K562 (cell line): ENCODE data around the gene GATC. TPM values are rescaled to one million over a fixed set of nuclear protein-coding genes. Genes with fewer than 3 reads are reported as not detected.
A peak's percentile ranks its signal among the peaks of the same experiment; 100 is the strongest.

ENCODE experiments used
- ATAC-seq: fragments of 200-7000 bp; cut with Tn5 transposase; 3 replicates; pipeline ENCODE4 v1.9.1; 2020; ENCODE audit warnings: moderate library complexity
- BruUV-seq: library from RNA; stranded (reverse); fragments of 400-500 nt; replicated peaks from 2 replicates; lab custom pipeline; 2021; lab: Mats Ljungman, UMichigan
- CTCF ChIA-PET: fragments of 300-600 bp; formaldehyde crosslinking; extraction: SDS; loops from one replicate; lab custom pipeline; 2021; ENCODE audit warnings: low intra/inter-chr PET ratio; lab: Yijun Ruan, JAX
- POLR2A ChIA-PET: fragments of 300-600, 350-650 bp; sonication (Branson Sonifier 250); formaldehyde crosslinking; extraction: SDS; loops from one replicate; lab custom pipeline; 2021; ENCODE audit warnings: antibody characterized with exemption, inconsistent platforms; lab: Yijun Ruan, JAX
- DNase-seq, 4 experiments: peaks; one replicate each; pipeline versions ENCODE4 v3.0.0 to v3.0.0-alpha.2; 2011 to 2018; ENCODE audit warnings: low spot score in 3 of 4, mixed read lengths in 3 of 4; ENCODE audit errors: extremely low read depth in 1 of 4
- FAIRE-seq: peaks from 2 replicates; lab custom pipeline; 2011; peaks lifted over from hg19 to GRCh38; lab: Jason Lieb, UNC
- H2AFZ ChIP-seq: 2 replicates; pipeline ENCODE4 v1.6.0; 2011; ENCODE audit warnings: low read depth, low read length, control low read depth, inconsistent platforms
- H3K27ac ChIP-seq: fragments of 200-600 bp; 3 replicates; pipeline ENCODE4 v1.8.0; 2011; ENCODE audit warnings: low read depth, mild to moderate bottlenecking, control low read depth, inconsistent platforms, low read length, moderate library complexity, mixed read lengths; ENCODE audit errors: extremely low read depth
- H3K27me3 ChIP-seq, 2 experiments: fragments of 300-600 bp in 1 of 2; 2 replicates in 1 of 2; 3 replicates in 1 of 2; pipeline versions ENCODE4 v1.6.0 to v1.8.0; 2011; ENCODE audit warnings: inconsistent platforms in 2 of 2, low read length in 2 of 2, mild to moderate bottlenecking in 1 of 2, mixed read lengths in 1 of 2, moderate library complexity in 1 of 2; ENCODE audit not compliant: control insufficient read depth in 2 of 2, insufficient read depth in 2 of 2
- H3K36me3 ChIP-seq: fragments of 300-600 bp; 3 replicates; pipeline ENCODE4 v1.8.0; 2011; ENCODE audit warnings: mild to moderate bottlenecking, low read length, inconsistent platforms; ENCODE audit not compliant: control insufficient read depth, insufficient read depth
- H3K4me1 ChIP-seq, 2 experiments: fragments of 200-600 bp in 1 of 2; replicated peaks in 1 of 2; 2 replicates in 1 of 2; 3 replicates in 1 of 2; pipeline versions ENCODE4 v1.5.1 to v1.8.0; 2011; ENCODE audit warnings: inconsistent platforms in 2 of 2, low read length in 2 of 2, mild to moderate bottlenecking in 1 of 2, mixed read lengths in 1 of 2, moderate library complexity in 1 of 2; ENCODE audit not compliant: control insufficient read depth in 2 of 2, insufficient read depth in 2 of 2
- H3K4me2 ChIP-seq: 2 replicates; pipeline ENCODE4 v1.6.1; 2011; ENCODE audit warnings: low read length, control low read depth, inconsistent platforms, mixed read lengths; ENCODE audit not compliant: insufficient read depth
- H3K4me3 ChIP-seq: fragments of 200-600 bp; sonication (generic), shearing (Covaris generic); 2 replicates; pipeline ENCODE4 v1.5.1; 2016; ENCODE audit warnings: control low read depth, inconsistent platforms
- H3K79me2 ChIP-seq: fragments of 200-600 bp; 3 replicates; pipeline ENCODE4 v1.8.0; 2011; ENCODE audit warnings: low read length, inconsistent platforms; ENCODE audit not compliant: control insufficient read depth, insufficient read depth
- H3K9ac ChIP-seq, 2 experiments: 2 replicates each; pipeline versions ENCODE4 v1.6.0 to v1.6.1; 2011; ENCODE audit warnings: low read depth in 2 of 2, low read length in 2 of 2, control low read depth in 1 of 2, inconsistent platforms in 1 of 2, mild to moderate bottlenecking in 1 of 2, mixed read lengths in 1 of 2; ENCODE audit not compliant: insufficient read depth in 1 of 2
- H3K9me1 ChIP-seq: one replicate; pipeline ENCODE4 v1.6.0; 2011; ENCODE audit warnings: inconsistent platforms, mild to moderate bottlenecking, low read length, moderate library complexity; ENCODE audit not compliant: control insufficient read depth, insufficient read depth
- H3K9me3 ChIP-seq: replicated peaks from 2 replicates; pipeline ENCODE4 v1.5.1; 2011; ENCODE audit warnings: low read depth, low read length, inconsistent platforms; ENCODE audit not compliant: control insufficient read depth, insufficient read depth
- H4K20me1 ChIP-seq: replicated peaks from 2 replicates; pipeline ENCODE4 v1.6.1; 2011; ENCODE audit warnings: low read length, inconsistent platforms, mixed read lengths; ENCODE audit not compliant: control insufficient read depth, insufficient read depth
- BCOR ChIP-seq: fragments of 450-650 bp; IDR thresholded peaks from 2 replicates; pipeline ENCODE4 v1.6.1; 2016
- CHCHD3 ChIP-seq: fragments of 250-450 bp; sonication (Bioruptor Pico); IDR thresholded peaks from 2 replicates; pipeline ENCODE4 v2.1.2; 2022; ENCODE audit warnings: mild to moderate bottlenecking
- EGR1 ChIP-seq: fragments of 450-650 bp; conservative IDR thresholded peaks from 2 replicates; pipeline ENCODE4 v1.6.1; 2017; ENCODE audit warnings: mild to moderate bottlenecking
- GMEB1 ChIP-seq: fragments of 250-450 bp; sonication (Bioruptor Pico); IDR thresholded peaks from 2 replicates; pipeline ENCODE4 v1.4.0; 2020; ENCODE audit warnings: mild to moderate bottlenecking
- HLTF ChIP-seq: fragments of 450-650 bp; IDR thresholded peaks from 2 replicates; pipeline ENCODE4 v1.6.1; 2016
- KDM1A ChIP-seq, 2 experiments: fragments of 450-650 bp; IDR thresholded peaks; 2 replicates each; pipeline ENCODE4 v1.6.1; 2016; ENCODE audit warnings: mild to moderate bottlenecking in 2 of 2
- NFE2L1 ChIP-seq: fragments of 450-650 bp; IDR thresholded peaks from 2 replicates; pipeline ENCODE4 v1.6.1; 2016; ENCODE audit warnings: missing genetic modification characterization, low read depth, mild to moderate bottlenecking, missing compliant biosample characterization, moderate library complexity, borderline replicate concordance
- RBM25 ChIP-seq: fragments of 200-400 bp; formaldehyde crosslinking; IDR thresholded peaks from 2 replicates; pipeline ENCODE4 v1.6.1; 2018; ENCODE audit warnings: low read length, low read depth, moderate library complexity; ENCODE audit not compliant: severe bottlenecking
- ZBED1 ChIP-seq: IDR thresholded peaks from 2 replicates; pipeline ENCODE4 v1.6.1; 2014
- ZBTB11 ChIP-seq, 3 experiments: fragments of 200-800 bp in 1 of 3; fragments of 250-450 bp in 1 of 3; fragments of 450-650 bp in 1 of 3; sonication (Bioruptor Pico) in 1 of 3; sonication (Bioruptor generic) in 1 of 3; formaldehyde crosslinking in 1 of 3; IDR thresholded peaks; 2 replicates each; pipeline versions ENCODE4 v1.6.1 to v1.8.0; 2016 to 2022; ENCODE audit warnings: mild to moderate bottlenecking in 2 of 3, missing genetic modification characterization in 2 of 3, missing compliant biosample characterization in 1 of 3, moderate library complexity in 1 of 3
- ZKSCAN3 ChIP-seq: fragments of 250-450 bp; sonication (Bioruptor Pico); IDR thresholded peaks from 2 replicates; pipeline ENCODE4 v1.4.0; 2020
- ZNF121 ChIP-seq: sonication (generic); formaldehyde crosslinking; conservative IDR thresholded peaks from 2 replicates; pipeline ENCODE4 v1.8.0; 2022; ENCODE audit warnings: missing genetic modification reagents
- ZNF124 ChIP-seq: sonication (generic); formaldehyde crosslinking; IDR thresholded peaks from 2 replicates; pipeline ENCODE4 v1.8.1; 2022; ENCODE audit warnings: missing genetic modification reagents
- ZNF384 ChIP-seq: IDR thresholded peaks from 2 replicates; pipeline ENCODE4 v1.6.1; 2012; ENCODE audit warnings: low read depth, low read length, improper control_type of control experiment
- WGBS: fragments of 100-300 bp; shearing (Covaris generic); methylation state at CpG from one replicate; pipeline ENCODE4 v1.1.6; 2016; ENCODE audit warnings: low coverage, mixed read lengths; ENCODE audit not compliant: insufficient coverage; ENCODE audit errors: missing lambda C conversion rate; 5-methylcytosine and 5-hydroxymethylcytosine counted together
- in situ Hi-C: fragments of 300-500 bp; cut with MboI; formaldehyde crosslinking; loops from 4 replicates; pipeline ENCODE4 v1.15.0; 2018; ENCODE audit warnings: inconsistent platforms, mixed read lengths
- intact Hi-C: fragments of 100-400 bp; cut with micrococcal nuclease; formaldehyde crosslinking; loops from 2 replicates; pipeline ENCODE4 v1.14.2; 2022
- polyA plus RNA-seq, 8 experiments: library from polyadenylated mRNA; depleted of rRNA in 4 of 8; stranded (reverse) in 5 of 8; unstranded in 3 of 8; fragments of >200 nt; fragmentation: Nextera tagmentation in 2 of 8; fragmentation: Illumina TruSeq in 1 of 8; extraction: Ambion mirVana in 2 of 8; extraction: Trizol in 1 of 8; gene quantifications; 2 replicates each; pipeline versions ENCODE4 v1.2.1 to v1.2.3, GENCODE V29; 2011 to 2014; ENCODE audit warnings: inconsistent platforms in 1 of 8, missing spikeins in 1 of 8
- total RNA-seq, 7 experiments: library from RNA; depleted of rRNA in 6 of 7; stranded (reverse); fragments of >200 nt in 6 of 7; fragmentation: Illumina TruSeq in 2 of 7; extraction: Trizol in 2 of 7; gene quantifications; 2 replicates each; pipeline versions ENCODE4 v1.2.1 to v1.2.3, GENCODE V29; 2011 to 2021; ENCODE audit warnings: low replicate concordance in 1 of 7

The GATC gene
- total and polyA plus RNA-seq, 9 of the 15 experiments (the other 6 are each of a cell fraction or from before 2014, with no cell fraction given): 5.8 to 52.6 (median 28.2) TPM

GRCh38 chr12:120485961-120486881 lies 40.0 kb downstream of the GATC start:
- DNase-seq (no peak), FAIRE-seq (no peak), ATAC-seq (no peak)
- H3K4me3 ChIP-seq: no peak overlapping the region
- H3K9me3 ChIP-seq: no peaks in the 10 kb centered on the region
- no peak overlapping the region for H2AFZ ChIP-seq
- intact Hi-C loops: no loop called here
- no peak overlapping the region for H3K4me2 ChIP-seq
- no TSS peak for BruUV-seq
- no peak overlapping the region for H3K27ac ChIP-seq
- TF ChIP-seq NFE2L1 (tag): no peak
- peak; percentile 40 for TF ChIP-seq RBM25
- TF ChIP-seq ZBTB11 (CRISPR knock-in tag; IDR thresholded peaks at IDR 0.05): no peak
- no peak for TF ChIP-seq CHCHD3 (CRISPR knock-in tag)
- TF ChIP-seq HLTF: no peak
- TF ChIP-seq BCOR: peak; percentile 72
- no peak for TF ChIP-seq ZNF124 (CRISPR knock-in tag)
- no peak for TF ChIP-seq ZNF384
- TF ChIP-seq GMEB1 (CRISPR knock-in tag): no peak
- no peak for TF ChIP-seq ZBED1
- no peak for TF ChIP-seq EGR1
- peak; percentile 97 for TF ChIP-seq ZNF121 (CRISPR knock-in tag)
- peak in 1 of 2 experiments; percentile 50; a peak in 2 of 4 replicates for TF ChIP-seq KDM1A (IDR thresholded peaks at IDR 0.05)
- TF ChIP-seq ZKSCAN3 (CRISPR knock-in tag): no peak
- no peak overlapping the region for H3K9ac ChIP-seq
- ChIA-PET POLR2A (interaction anchor here (1.0 to 2.5 kb wide), 5 partner anchors 11 to 285 kb away, joined by 4 to 12 read pairs (median 6); partner anchors contain the start of gene RPLP0), CTCF (no interaction called here)
- WGBS: 78% methylated on average over 6 of the region's 7 CpGs
- peaks cover 21 to 34% of the 10 kb centered on the region in 2 experiments for H3K4me1 ChIP-seq
- in situ Hi-C loops: no loop called here
- peaks cover 10% of the 10 kb centered on the region; the same call in 2 of the 3 replicates for H3K79me2 ChIP-seq
- H3K36me3 ChIP-seq: peaks cover 32% of the 10 kb centered on the region
- no peaks in the 10 kb centered on the region for H4K20me1 ChIP-seq
- no peaks in the 10 kb centered on the region; a peak in 1 of 5 replicates for H3K27me3 ChIP-seq
- H3K9me1 ChIP-seq: no peaks in the 10 kb centered on the region
